CD8-positive, alpha-beta memory T cell (primary cell): ENCODE results near the gene ZNF680. TPM values are rescaled to one million over a fixed set of nuclear protein-coding genes. Genes with fewer than 3 reads are reported as not detected.
A peak's percentile ranks its signal among the peaks of the same experiment; 100 is the strongest.

Source experiments
- CTCF ChIA-PET: fragments of 350-600 bp; sonication (Branson Sonifier 250); formaldehyde crosslinking; loops from one replicate; lab custom pipeline; 2021; ENCODE audit warnings: antibody characterized with exemption; lab: Charles Lee
- POLR2A ChIA-PET: fragments of 350-600 bp; sonication (Branson Sonifier 250); formaldehyde crosslinking; loops from one replicate; lab custom pipeline; 2021; ENCODE audit warnings: antibody characterized with exemption; lab: Charles Lee
- DNase-seq, 5 donors: peaks; one replicate each; pipeline versions ENCODE4 v3.0.0 to v3.0.0-alpha.2; 2020 to 2022; ENCODE audit warnings: mixed read lengths in 1 of 5
- H3K27ac ChIP-seq: one replicate; pipeline ENCODE4 v1.7.0; 2013; ENCODE audit warnings: low read depth, mild to moderate bottlenecking, low read length, moderate library complexity
- H3K27me3 ChIP-seq: 2 replicates; pipeline ENCODE4 v1.7.0; 2013; ENCODE audit warnings: low read length, mild to moderate bottlenecking; ENCODE audit not compliant: insufficient read depth, poor library complexity, severe bottlenecking
- H3K36me3 ChIP-seq: 2 replicates; pipeline ENCODE4 v1.7.0; 2013; ENCODE audit warnings: mild to moderate bottlenecking, low read length, moderate library complexity; ENCODE audit not compliant: insufficient read depth
- H3K4me1 ChIP-seq: 2 replicates; pipeline ENCODE4 v1.7.0; 2013; ENCODE audit warnings: mild to moderate bottlenecking, low read length, moderate library complexity; ENCODE audit not compliant: insufficient read depth
- H3K4me3 ChIP-seq: 2 replicates; pipeline ENCODE4 v1.7.0; 2013; ENCODE audit warnings: mild to moderate bottlenecking, low read length
- H3K9me3 ChIP-seq: 2 replicates; pipeline ENCODE4 v1.7.0; 2013; ENCODE audit warnings: mild to moderate bottlenecking, low read length
- H3K27ac Mint-ChIP-seq, 8 donors: one replicate each; pipeline ENCODE4 v1.8.0; 2020 to 2021; ENCODE audit warnings: mixed read lengths in 8 of 8, mild to moderate bottlenecking in 6 of 8, inconsistent platforms in 3 of 8, moderate library complexity in 3 of 8
- H3K27me3 Mint-ChIP-seq, 2 donors: one replicate each; pipeline ENCODE4 v1.8.0; 2020 to 2021; ENCODE audit warnings: mixed read lengths in 2 of 2, mild to moderate bottlenecking in 1 of 2, moderate library complexity in 1 of 2
- H3K36me3 Mint-ChIP-seq, 3 donors: one replicate each; pipeline ENCODE4 v1.8.0; 2020 to 2021; ENCODE audit warnings: mixed read lengths in 3 of 3, inconsistent platforms in 1 of 3, mild to moderate bottlenecking in 1 of 3
- H3K4me1 Mint-ChIP-seq, 3 donors: one replicate each; pipeline ENCODE4 v1.8.0; 2020 to 2021; ENCODE audit warnings: mixed read lengths in 3 of 3, inconsistent platforms in 1 of 3, mild to moderate bottlenecking in 1 of 3
- H3K4me3 Mint-ChIP-seq, 7 donors: one replicate each; pipeline ENCODE4 v1.8.0; 2020 to 2021; ENCODE audit warnings: mixed read lengths in 7 of 7, mild to moderate bottlenecking in 6 of 7, moderate library complexity in 4 of 7, inconsistent platforms in 2 of 7
- H3K9me3 Mint-ChIP-seq, 5 donors: one replicate each; pipeline ENCODE4 v1.8.0; 2020 to 2022; ENCODE audit warnings: mixed read lengths in 5 of 5, mild to moderate bottlenecking in 3 of 5, moderate library complexity in 2 of 5, inconsistent platforms in 1 of 5
- polyA plus RNA-seq: library from polyadenylated mRNA; unstranded; fragments of 300-500 nt; fragmentation: Illumina TruSeq; gene quantifications from one replicate; pipeline ENCODE4 v1.2.3, GENCODE V29; 2021
- total RNA-seq, 2 experiments: library from RNA; stranded (reverse); gene quantifications; one replicate each; pipeline ENCODE4 v1.2.3, GENCODE V29; 2021

The ZNF680 gene
- total RNA-seq = 10 to 100 TPM in 1 of 2 experiments, 1 to 10 TPM in 1; 9.2 to 11.1 TPM
- 9.4 TPM for polyA plus RNA-seq

- no peaks in the 10 kb centered on the region for H3K27me3 ChIP-seq
- ChIA-PET POLR2A (interaction anchor here (0.7 to 1.9 kb wide), 6 partner anchors 103 to 259 kb away, joined by 3 to 34 read pairs (median 8); partner anchors contain the start of genes ZNF107, ZNF138 and ZNF736), CTCF (interaction anchor here (0.8 to 1.0 kb wide), 3 partner anchors 63 to 255 kb away, joined by 3 to 4 read pairs (median 4); partner anchors contain the start of gene ZNF138)
- Mint-ChIP-seq H3K27me3 (peaks cover 0 to 3% of the 10 kb centered on the region in 2 donors), H3K4me3 (peak within 1 kb of the TSS; percentile 96 to 100 (median 100)), H3K36me3 (peaks cover 2 to 16% (median 9%) of the 10 kb centered on the region in 3 donors), H3K9me3 (no peaks in the 10 kb centered on the region), H3K4me1 (peaks cover 33 to 44% (median 44%) of the 10 kb centered on the region in 3 donors), H3K27ac (peak within 1 kb of the TSS; percentile 88 to 100 (median 98))
- H3K27ac ChIP-seq = peak within 1 kb of the TSS; percentile 77
- no peaks in the 10 kb centered on the region for H3K9me3 ChIP-seq
- H3K36me3 ChIP-seq = no peaks in the 10 kb centered on the region
- peak; percentile 79 to 92 (median 87) for DNase-seq
- H3K4me1 ChIP-seq = peaks cover 4% of the 10 kb centered on the region
- peak within 1 kb of the TSS; percentile 90 for H3K4me3 ChIP-seq
These were observed at the start of gene ZNF680 for GRCh38 chr7:64562626-64563278. Gene ZNF680, minus strand, starts transcription at chr7:64563071. Its CDS starts 117 bp downstream, at chr7:64562954.

DNA sequence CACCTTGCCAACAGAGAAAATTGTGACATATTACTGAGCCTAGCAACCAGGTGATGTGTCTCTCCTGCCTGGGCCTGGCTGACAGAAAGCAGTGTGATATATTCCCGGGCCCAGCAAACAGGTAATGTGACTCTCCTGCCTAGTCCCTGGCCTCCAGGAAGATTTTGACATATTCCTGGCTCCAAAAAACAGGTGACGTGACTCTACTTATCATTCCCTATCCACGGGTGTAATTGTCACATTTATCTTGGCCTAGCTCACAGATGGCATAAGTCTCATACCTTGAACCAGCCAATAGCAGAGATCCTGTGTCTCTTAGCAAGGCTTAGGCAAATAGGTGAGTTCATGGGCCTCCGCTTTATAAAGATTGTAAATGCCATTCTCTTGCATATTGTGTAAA, 49.6 kb upstream of the ZNF680 start:
- Histone ChIP-seq H3K36me3 (no peaks in the 10 kb centered on the region), H3K4me1 (no peaks in the 10 kb centered on the region), H3K27me3 (no peaks in the 10 kb centered on the region), H3K27ac (no peak overlapping the region), H3K9me3 (no peaks in the 10 kb centered on the region), H3K4me3 (no peak overlapping the region)
- Mint-ChIP-seq H3K27me3 (no peaks in the 10 kb centered on the region), H3K36me3 (no peaks in the 10 kb centered on the region), H3K9me3 (no peaks in the 10 kb centered on the region), H3K4me3 (no peak overlapping the region), H3K4me1 (no peaks in the 10 kb centered on the region), H3K27ac (no peak overlapping the region)
- DNase-seq = no peak
- POLR2A ChIA-PET = no interaction called here
- CTCF ChIA-PET = no interaction called here

DNA sequence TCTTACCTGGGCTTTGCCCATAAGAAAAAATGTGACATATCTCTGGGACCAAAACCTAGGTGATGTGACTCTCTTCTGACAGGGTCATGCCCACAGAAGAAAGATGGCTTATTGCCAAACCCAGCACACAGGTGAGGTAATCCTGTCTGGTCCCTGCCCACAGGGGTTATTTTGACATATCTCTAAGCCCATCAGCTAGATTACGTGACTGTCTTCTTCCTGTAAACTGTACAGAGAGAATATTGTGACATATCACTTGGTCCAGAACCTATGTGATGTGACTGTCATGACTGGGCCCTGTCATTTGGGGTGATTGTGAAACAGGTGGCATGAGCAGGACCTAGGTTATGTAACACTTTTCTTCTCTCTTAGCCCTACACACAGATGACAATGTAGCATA, 48.8 kb upstream of the ZNF680 start:
- POLR2A ChIA-PET = no interaction called here
- Histone ChIP-seq H3K9me3 (no peaks in the 10 kb centered on the region), H3K4me3 (no peak overlapping the region), H3K36me3 (no peaks in the 10 kb centered on the region), H3K27ac (no peak overlapping the region), H3K27me3 (no peaks in the 10 kb centered on the region), H3K4me1 (no peaks in the 10 kb centered on the region)
- Mint-ChIP-seq H3K4me1 (no peaks in the 10 kb centered on the region), H3K4me3 (no peak overlapping the region), H3K36me3 (no peaks in the 10 kb centered on the region), H3K27ac (peak overlapping the region in 1 of 8 donors; percentile 23), H3K9me3 (no peaks in the 10 kb centered on the region), H3K27me3 (no peaks in the 10 kb centered on the region)
- CTCF ChIA-PET = no interaction called here
- DNase-seq = no peak

DNA sequence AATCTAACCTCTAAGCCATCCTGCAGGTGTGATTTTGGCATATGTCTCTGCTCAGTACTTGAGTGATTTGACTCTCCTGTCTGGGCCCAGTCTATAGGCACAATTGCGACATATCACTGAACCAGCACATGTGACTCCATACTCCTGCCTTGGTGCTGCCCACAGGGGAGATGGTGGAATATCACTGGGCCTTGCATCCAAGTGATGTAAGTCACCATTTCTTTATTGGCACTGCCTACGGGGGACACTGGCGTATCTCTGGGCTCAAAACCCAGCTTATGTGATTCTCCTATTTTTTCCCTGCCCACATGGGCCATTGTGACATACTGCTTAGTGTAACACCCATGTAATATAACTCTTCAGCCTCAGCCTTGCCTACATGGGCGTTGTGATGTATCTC, 48.1 kb upstream of the ZNF680 start:
- no peak overlapping the region for H3K27ac Mint-ChIP-seq
- Histone ChIP-seq H3K36me3 (no peaks in the 10 kb centered on the region), H3K4me1 (no peaks in the 10 kb centered on the region), H3K27ac (no peak overlapping the region), H3K27me3 (no peaks in the 10 kb centered on the region), H3K4me3 (no peak overlapping the region), H3K9me3 (no peaks in the 10 kb centered on the region)
- no peaks in the 10 kb centered on the region for H3K4me1 Mint-ChIP-seq
- H3K9me3 Mint-ChIP-seq = no peaks in the 10 kb centered on the region
- H3K27me3 Mint-ChIP-seq = no peaks in the 10 kb centered on the region
- no peaks in the 10 kb centered on the region for H3K36me3 Mint-ChIP-seq
- DNase-seq = no peak
- POLR2A ChIA-PET = no interaction called here
- CTCF ChIA-PET = no interaction called here
- no peak overlapping the region for H3K4me3 Mint-ChIP-seq

DNA sequence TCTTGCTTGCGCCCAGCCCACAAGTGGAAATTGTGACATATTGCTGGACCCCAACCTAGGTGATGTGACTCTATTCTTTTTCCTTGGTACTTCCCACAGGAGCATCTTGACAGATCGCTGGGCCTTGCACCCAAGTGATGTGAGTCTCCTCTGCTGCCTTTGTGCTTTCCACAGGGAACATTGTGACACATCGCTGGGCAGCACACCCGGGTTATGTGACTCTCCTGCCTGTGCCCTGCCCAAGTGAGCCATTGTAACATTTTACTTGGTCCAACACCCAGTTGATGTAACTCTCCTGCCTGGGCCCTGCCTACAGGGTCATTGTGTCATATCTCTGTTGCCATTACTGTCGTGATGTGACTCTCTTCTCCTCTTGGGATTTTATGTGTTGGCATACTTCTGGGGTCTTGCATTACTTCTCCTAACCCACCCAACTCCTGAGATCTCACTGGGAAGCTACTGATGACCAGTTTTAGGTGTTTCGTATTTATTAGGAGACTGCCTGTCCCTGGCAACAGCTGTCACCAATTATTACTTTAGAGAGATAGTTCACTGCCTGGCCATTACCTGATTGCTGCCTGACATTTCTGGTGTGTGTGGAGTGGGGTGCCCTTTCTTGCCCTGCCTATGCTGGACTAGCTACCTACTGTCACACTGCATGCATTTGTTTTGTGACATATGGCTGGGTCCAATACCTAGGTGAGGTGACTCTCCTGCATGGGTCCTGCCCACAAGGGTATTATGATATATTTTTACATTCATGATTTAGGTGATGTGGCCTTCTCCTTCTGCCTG, 45.4 kb upstream of the ZNF680 start:
- H3K9me3 Mint-ChIP-seq = no peaks in the 10 kb centered on the region
- H3K27me3 ChIP-seq = no peaks in the 10 kb centered on the region
- H3K27ac Mint-ChIP-seq = no peak overlapping the region
- CTCF ChIA-PET = no interaction called here
- H3K9me3 ChIP-seq = no peaks in the 10 kb centered on the region
- H3K27ac ChIP-seq = no peak overlapping the region
- no peak overlapping the region for H3K4me3 Mint-ChIP-seq
- POLR2A ChIA-PET = no interaction called here
- H3K27me3 Mint-ChIP-seq = no peaks in the 10 kb centered on the region
- no peaks in the 10 kb centered on the region for H3K4me1 Mint-ChIP-seq
- no peaks in the 10 kb centered on the region for H3K36me3 ChIP-seq
- no peak overlapping the region for H3K4me3 ChIP-seq
- no peak for DNase-seq
- H3K36me3 Mint-ChIP-seq = no peaks in the 10 kb centered on the region
- H3K4me1 ChIP-seq = no peaks in the 10 kb centered on the region

DNA sequence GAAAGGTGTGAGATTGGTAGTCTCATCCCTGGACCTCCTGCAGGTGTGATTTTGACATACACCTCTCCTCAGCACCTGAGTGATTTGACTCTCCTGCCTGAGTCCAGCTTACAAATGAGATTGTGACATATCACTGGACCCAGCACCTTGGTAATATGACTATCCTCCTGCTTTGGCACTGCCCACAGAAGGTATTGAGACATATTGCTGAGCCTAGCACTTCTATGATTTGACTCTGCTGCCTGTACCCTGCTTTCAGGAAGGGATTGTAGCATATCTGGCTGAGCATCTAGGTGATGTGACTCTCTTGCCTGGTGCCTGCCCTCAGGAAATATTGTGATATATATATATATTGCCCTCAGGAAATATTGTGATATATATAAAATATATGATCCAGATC, 43.5 kb upstream of the ZNF680 start:
- Mint-ChIP-seq H3K4me1 (no peaks in the 10 kb centered on the region), H3K27me3 (no peaks in the 10 kb centered on the region), H3K9me3 (no peaks in the 10 kb centered on the region), H3K27ac (no peak overlapping the region), H3K4me3 (no peak overlapping the region), H3K36me3 (no peaks in the 10 kb centered on the region)
- Histone ChIP-seq H3K36me3 (no peaks in the 10 kb centered on the region), H3K9me3 (no peaks in the 10 kb centered on the region), H3K27ac (no peak overlapping the region), H3K4me3 (no peak overlapping the region), H3K4me1 (no peaks in the 10 kb centered on the region), H3K27me3 (no peaks in the 10 kb centered on the region)
- ChIA-PET CTCF (no interaction called here), POLR2A (no interaction called here)
- no peak for DNase-seq

GRCh38 chr7:64603271-64603670, 40.4 kb upstream of the ZNF680 start:
- no peaks in the 10 kb centered on the region for H3K27me3 Mint-ChIP-seq
- H3K27ac ChIP-seq = no peak overlapping the region
- no peaks in the 10 kb centered on the region for H3K27me3 ChIP-seq
- no peaks in the 10 kb centered on the region for H3K36me3 Mint-ChIP-seq
- H3K36me3 ChIP-seq = no peaks in the 10 kb centered on the region
- ChIA-PET CTCF (no interaction called here), POLR2A (no interaction called here)
- no peak overlapping the region for H3K4me3 Mint-ChIP-seq
- no peaks in the 10 kb centered on the region for H3K4me1 ChIP-seq
- no peaks in the 10 kb centered on the region for H3K9me3 Mint-ChIP-seq
- DNase-seq = no peak
- no peak overlapping the region for H3K4me3 ChIP-seq
- no peak overlapping the region for H3K27ac Mint-ChIP-seq
- no peaks in the 10 kb centered on the region for H3K4me1 Mint-ChIP-seq
- H3K9me3 ChIP-seq = no peaks in the 10 kb centered on the region

DNA sequence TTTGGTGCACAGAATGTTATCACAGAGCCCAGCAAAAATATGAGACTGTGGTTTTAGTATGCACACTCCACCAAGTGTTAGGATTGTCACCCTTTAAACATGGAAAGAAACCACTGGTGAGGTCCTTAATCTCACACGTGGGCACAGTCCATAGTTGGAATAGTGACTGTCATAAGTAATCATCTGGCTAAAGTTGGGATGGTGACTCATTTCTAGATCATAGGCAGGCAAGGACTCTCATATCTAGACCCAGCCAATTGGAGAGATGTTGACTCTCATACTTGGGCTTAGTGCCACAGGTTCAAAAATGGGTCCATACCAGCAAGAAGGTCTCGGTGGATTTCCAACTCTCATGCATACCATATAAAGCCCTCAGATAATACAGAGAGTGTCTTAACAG, 39.6 kb upstream of the ZNF680 start:
- H3K9me3 ChIP-seq = no peaks in the 10 kb centered on the region
- H3K4me3 ChIP-seq = no peak overlapping the region
- Mint-ChIP-seq H3K4me1 (no peaks in the 10 kb centered on the region), H3K4me3 (no peak overlapping the region), H3K27me3 (no peaks in the 10 kb centered on the region), H3K27ac (no peak overlapping the region), H3K9me3 (no peaks in the 10 kb centered on the region), H3K36me3 (no peaks in the 10 kb centered on the region)
- H3K27ac ChIP-seq = no peak overlapping the region
- H3K4me1 ChIP-seq = no peaks in the 10 kb centered on the region
- DNase-seq = no peak
- ChIA-PET POLR2A (no interaction called here), CTCF (no interaction called here)
- H3K27me3 ChIP-seq = no peaks in the 10 kb centered on the region
- no peaks in the 10 kb centered on the region for H3K36me3 ChIP-seq
